K562 (cell line): ENCODE results near the gene NEUROD6. TPM values are rescaled to one million over a fixed set of nuclear protein-coding genes. Genes with fewer than 3 reads are reported as not detected.

Experiments
- ATAC-seq: fragments of 200-7000 bp; cut with Tn5 transposase; 3 replicates; pipeline ENCODE4 v1.9.1; 2020; ENCODE audit warnings: moderate library complexity
- BruUV-seq: library from RNA; stranded (reverse); fragments of 400-500 nt; replicated peaks from 2 replicates; lab custom pipeline; 2021; lab: Mats Ljungman, UMichigan
- CTCF ChIA-PET: fragments of 300-600 bp; formaldehyde crosslinking; extraction: SDS; loops from one replicate; lab custom pipeline; 2021; ENCODE audit warnings: low intra/inter-chr PET ratio; lab: Yijun Ruan, JAX
- POLR2A ChIA-PET: fragments of 300-600, 350-650 bp; sonication (Branson Sonifier 250); formaldehyde crosslinking; extraction: SDS; loops from one replicate; lab custom pipeline; 2021; ENCODE audit warnings: antibody characterized with exemption, inconsistent platforms; lab: Yijun Ruan, JAX
- DNase-seq, 4 experiments: peaks; one replicate each; pipeline versions ENCODE4 v3.0.0 to v3.0.0-alpha.2; 2011 to 2018; ENCODE audit warnings: low spot score in 3 of 4, mixed read lengths in 3 of 4; ENCODE audit errors: extremely low read depth in 1 of 4
- FAIRE-seq: peaks from 2 replicates; lab custom pipeline; 2011; peaks lifted over from hg19 to GRCh38; lab: Jason Lieb, UNC
- H2AFZ ChIP-seq: 2 replicates; pipeline ENCODE4 v1.6.0; 2011; ENCODE audit warnings: low read depth, low read length, control low read depth, inconsistent platforms
- H3K27ac ChIP-seq: fragments of 200-600 bp; 3 replicates; pipeline ENCODE4 v1.8.0; 2011; ENCODE audit warnings: low read depth, mild to moderate bottlenecking, control low read depth, inconsistent platforms, low read length, moderate library complexity, mixed read lengths; ENCODE audit errors: extremely low read depth
- H3K27me3 ChIP-seq, 2 experiments: fragments of 300-600 bp in 1 of 2; 2 replicates in 1 of 2; 3 replicates in 1 of 2; pipeline versions ENCODE4 v1.6.0 to v1.8.0; 2011; ENCODE audit warnings: inconsistent platforms in 2 of 2, low read length in 2 of 2, mild to moderate bottlenecking in 1 of 2, mixed read lengths in 1 of 2, moderate library complexity in 1 of 2; ENCODE audit not compliant: control insufficient read depth in 2 of 2, insufficient read depth in 2 of 2
- H3K36me3 ChIP-seq: fragments of 300-600 bp; 3 replicates; pipeline ENCODE4 v1.8.0; 2011; ENCODE audit warnings: mild to moderate bottlenecking, low read length, inconsistent platforms; ENCODE audit not compliant: control insufficient read depth, insufficient read depth
- H3K4me1 ChIP-seq, 2 experiments: fragments of 200-600 bp in 1 of 2; replicated peaks in 1 of 2; 2 replicates in 1 of 2; 3 replicates in 1 of 2; pipeline versions ENCODE4 v1.5.1 to v1.8.0; 2011; ENCODE audit warnings: inconsistent platforms in 2 of 2, low read length in 2 of 2, mild to moderate bottlenecking in 1 of 2, mixed read lengths in 1 of 2, moderate library complexity in 1 of 2; ENCODE audit not compliant: control insufficient read depth in 2 of 2, insufficient read depth in 2 of 2
- H3K4me2 ChIP-seq: 2 replicates; pipeline ENCODE4 v1.6.1; 2011; ENCODE audit warnings: low read length, control low read depth, inconsistent platforms, mixed read lengths; ENCODE audit not compliant: insufficient read depth
- H3K4me3 ChIP-seq: fragments of 200-600 bp; sonication (generic), shearing (Covaris generic); 2 replicates; pipeline ENCODE4 v1.5.1; 2016; ENCODE audit warnings: control low read depth, inconsistent platforms
- H3K79me2 ChIP-seq: fragments of 200-600 bp; 3 replicates; pipeline ENCODE4 v1.8.0; 2011; ENCODE audit warnings: low read length, inconsistent platforms; ENCODE audit not compliant: control insufficient read depth, insufficient read depth
- H3K9ac ChIP-seq, 2 experiments: 2 replicates each; pipeline versions ENCODE4 v1.6.0 to v1.6.1; 2011; ENCODE audit warnings: low read depth in 2 of 2, low read length in 2 of 2, control low read depth in 1 of 2, inconsistent platforms in 1 of 2, mild to moderate bottlenecking in 1 of 2, mixed read lengths in 1 of 2; ENCODE audit not compliant: insufficient read depth in 1 of 2
- H3K9me1 ChIP-seq: one replicate; pipeline ENCODE4 v1.6.0; 2011; ENCODE audit warnings: inconsistent platforms, mild to moderate bottlenecking, low read length, moderate library complexity; ENCODE audit not compliant: control insufficient read depth, insufficient read depth
- H3K9me3 ChIP-seq: replicated peaks from 2 replicates; pipeline ENCODE4 v1.5.1; 2011; ENCODE audit warnings: low read depth, low read length, inconsistent platforms; ENCODE audit not compliant: control insufficient read depth, insufficient read depth
- H4K20me1 ChIP-seq: replicated peaks from 2 replicates; pipeline ENCODE4 v1.6.1; 2011; ENCODE audit warnings: low read length, inconsistent platforms, mixed read lengths; ENCODE audit not compliant: control insufficient read depth, insufficient read depth
- CBX3 ChIP-seq, 2 experiments: IDR thresholded peaks; 1 replicate in 1 of 2; 2 replicates in 1 of 2; pipeline ENCODE4 v1.6.1; 2012; ENCODE audit warnings: inconsistent platforms in 2 of 2, low read length in 2 of 2, borderline replicate concordance in 1 of 2, control low read depth in 1 of 2
- LARP7 ChIP-seq: fragments of 450-650 bp; IDR thresholded peaks from 2 replicates; pipeline ENCODE4 v1.6.1; 2016
- MGA ChIP-seq: fragments of 450-650 bp; IDR thresholded peaks from 2 replicates; pipeline ENCODE4 v1.6.1; 2016; ENCODE audit warnings: mild to moderate bottlenecking, moderate library complexity
- MXI1 ChIP-seq: IDR thresholded peaks from 2 replicates; pipeline ENCODE4 v1.6.1; 2011; ENCODE audit warnings: low read depth, mild to moderate bottlenecking, improper control_type of control experiment, low read length
- MYNN ChIP-seq, 2 experiments: sonication (generic); formaldehyde crosslinking in 1 of 2; IDR thresholded peaks; 2 replicates each; pipeline versions ENCODE4 v1.5.0 to v1.6.1; 2016 to 2020; ENCODE audit warnings: antibody characterized with exemption in 1 of 2, missing genetic modification reagents in 1 of 2
- POLR2AphosphoS2 ChIP-seq: IDR thresholded peaks from 2 replicates; pipeline ENCODE4 v1.6.1; 2012; ENCODE audit warnings: low read length, improper control_type of control experiment
- TAL1 ChIP-seq: fragments of 450-650 bp; IDR thresholded peaks from 2 replicates; pipeline ENCODE4 v1.6.1; 2016; ENCODE audit warnings: mild to moderate bottlenecking
- THRAP3 ChIP-seq: fragments of 450-650 bp; IDR thresholded peaks from 2 replicates; pipeline ENCODE4 v1.6.1; 2016; ENCODE audit warnings: mild to moderate bottlenecking, inconsistent platforms, borderline replicate concordance
- ZNF133 ChIP-seq: fragments of 250-450 bp; sonication (Bioruptor Pico); IDR thresholded peaks from 2 replicates; pipeline ENCODE4 v1.4.0; 2020; ENCODE audit warnings: mild to moderate bottlenecking
- ZNF197 ChIP-seq: fragments of 200-800 bp; sonication (Bioruptor generic); IDR thresholded peaks from 2 replicates; pipeline ENCODE4 v1.6.1; 2016; ENCODE audit warnings: low read depth, missing genetic modification characterization, missing compliant biosample characterization
- ZNF740 ChIP-seq, 3 experiments: fragments of 200-800 bp in 1 of 3; sonication (Bioruptor generic) in 1 of 3; sonication (generic) in 1 of 3; formaldehyde crosslinking in 1 of 3; IDR thresholded peaks; 2 replicates each; pipeline versions ENCODE4 v1.6.1 to v1.8.0; 2016 to 2022; ENCODE audit warnings: mild to moderate bottlenecking in 2 of 3, missing compliant biosample characterization in 2 of 3, missing genetic modification characterization in 2 of 3, missing genetic modification reagents in 1 of 3
- ZNF830 ChIP-seq: fragments of 250-450 bp; sonication (Bioruptor Pico); IDR thresholded peaks from 2 replicates; pipeline ENCODE4 v1.5.0; 2021; ENCODE audit warnings: mild to moderate bottlenecking
- WGBS: fragments of 100-300 bp; shearing (Covaris generic); methylation state at CpG from one replicate; pipeline ENCODE4 v1.1.6; 2016; ENCODE audit warnings: low coverage, mixed read lengths; ENCODE audit not compliant: insufficient coverage; ENCODE audit errors: missing lambda C conversion rate; 5-methylcytosine and 5-hydroxymethylcytosine counted together
- in situ Hi-C: fragments of 300-500 bp; cut with MboI; formaldehyde crosslinking; loops from 4 replicates; pipeline ENCODE4 v1.15.0; 2018; ENCODE audit warnings: inconsistent platforms, mixed read lengths
- intact Hi-C: fragments of 100-400 bp; cut with micrococcal nuclease; formaldehyde crosslinking; loops from 2 replicates; pipeline ENCODE4 v1.14.2; 2022
- polyA plus RNA-seq, 8 experiments: library from polyadenylated mRNA; depleted of rRNA in 4 of 8; stranded (reverse) in 5 of 8; unstranded in 3 of 8; fragments of >200 nt; fragmentation: Nextera tagmentation in 2 of 8; fragmentation: Illumina TruSeq in 1 of 8; extraction: Ambion mirVana in 2 of 8; extraction: Trizol in 1 of 8; gene quantifications; 2 replicates each; pipeline versions ENCODE4 v1.2.1 to v1.2.3, GENCODE V29; 2011 to 2014; ENCODE audit warnings: inconsistent platforms in 1 of 8, missing spikeins in 1 of 8
- total RNA-seq, 7 experiments: library from RNA; depleted of rRNA in 6 of 7; stranded (reverse); fragments of >200 nt in 6 of 7; fragmentation: Illumina TruSeq in 2 of 7; extraction: Trizol in 2 of 7; gene quantifications; 2 replicates each; pipeline versions ENCODE4 v1.2.1 to v1.2.3, GENCODE V29; 2011 to 2021; ENCODE audit warnings: low replicate concordance in 1 of 7

The NEUROD6 gene
- total and polyA plus RNA-seq, 9 of the 15 experiments (the other 6 are each of a cell fraction or from before 2014, with no cell fraction given): not detected

GRCh38 chr7:31307972-31308371 lies 32.6 kb downstream of the NEUROD6 start:
- no peaks in the 10 kb centered on the region for H3K9me3 ChIP-seq
- DNase-seq: no peak
- CTCF ChIA-PET: no interaction called here
- intact Hi-C loops: no loop called here
- no peaks in the 10 kb centered on the region for H3K79me2 ChIP-seq
- in situ Hi-C loops: no loop called here
- H3K36me3 ChIP-seq: no peaks in the 10 kb centered on the region
- no TSS peak for BruUV-seq
- peaks cover 0 to 10% of the 10 kb centered on the region in 2 experiments; a peak in 2 of 5 replicates for H3K27me3 ChIP-seq
- FAIRE-seq: no peak
- no peaks in the 10 kb centered on the region for H4K20me1 ChIP-seq
- POLR2A ChIA-PET: no interaction called here
- WGBS: 1% methylated on average over 7 of the region's 7 CpGs
- no peak overlapping the region for H3K4me3 ChIP-seq
- no peaks in the 10 kb centered on the region for H3K4me1 ChIP-seq
- H3K27ac ChIP-seq: no peak overlapping the region
- H2AFZ ChIP-seq: no peak overlapping the region
- H3K9ac ChIP-seq: no peak overlapping the region
- no peak overlapping the region for H3K4me2 ChIP-seq
- ATAC-seq: no peak
- no peaks in the 10 kb centered on the region for H3K9me1 ChIP-seq
- no peak for TF ChIP-seq LARP7
- no peak for TF ChIP-seq ZNF830 (CRISPR knock-in tag)
- TF ChIP-seq MYNN (IDR thresholded peaks at IDR 0.05): no peak
- no peak for TF ChIP-seq MYNN (CRISPR knock-in tag; IDR thresholded peaks at IDR 0.05)
- TF ChIP-seq THRAP3: no peak
- TF ChIP-seq ZNF740 (CRISPR knock-in tag; IDR thresholded peaks at IDR 0.05): no peak
- TF ChIP-seq ZNF740 (tag; IDR thresholded peaks at IDR 0.05): no peak
- no peak for TF ChIP-seq TAL1
- TF ChIP-seq ZNF197 (CRISPR knock-in tag): no peak
- no peak for TF ChIP-seq ZNF133 (CRISPR knock-in tag)
- TF ChIP-seq MXI1: no peak
- no peak for TF ChIP-seq POLR2AphosphoS2
- TF ChIP-seq MGA: no peak
- no peak for TF ChIP-seq CBX3 (IDR thresholded peaks at IDR 0.05; ENCODE audit: borderline replicate concordance in 1 of 2, low read length in 2 of 2)
